ENCODE measurements around the gene BAMBI. TPM values are rescaled to one million over a fixed set of nuclear protein-coding genes. Genes with fewer than 3 reads are reported as not detected.

Gene BAMBI
- polyA plus RNA-seq, 3 donors: 0.08 to 1.3 (median 0.09) TPM

- Histone ChIP-seq H3K79me2 (ENCODE audit: insufficient read depth, low read length) (no peaks in the 10 kb centered on the region), H3K36me3 (replicated peaks in 1 of 2; ENCODE audit: control insufficient read depth in 1 of 2, insufficient read depth in 2 of 2, low read length in 2 of 2) (no peaks in the 10 kb centered on the region), H3K27ac (ENCODE audit: low read depth in 1 of 2, low read length in 2 of 2) (no peak overlapping the region), H3K4me1 (ENCODE audit: control insufficient read depth in 1 of 2, insufficient read depth in 2 of 2, low read length in 2 of 2) (no peaks in the 10 kb centered on the region), H3K27me3 (ENCODE audit: control insufficient read depth in 2 of 2, insufficient read depth in 2 of 2, low read length in 2 of 2) (peaks cover 2 to 11% of the 10 kb centered on the region in 2 donors), H3K4me2 (replicated peaks; ENCODE audit: extremely low read depth, low read length, poor library complexity, severe bottlenecking) (no peak overlapping the region), H3K9ac (ENCODE audit: insufficient read depth, low read length, poor library complexity, severe bottlenecking) (no peak overlapping the region), H3K4me3 (replicated peaks in 1 of 3; ENCODE audit: low read depth in 2 of 3, low read length in 3 of 3) (no peak overlapping the region), H4K20me1 (ENCODE audit: insufficient read depth, low read length) (no peaks in the 10 kb centered on the region), H3K9me3 (replicated peaks in 1 of 2; ENCODE audit: control insufficient read depth in 1 of 2, insufficient read depth in 1 of 2, low read length in 2 of 2) (no peaks in the 10 kb centered on the region), H2AFZ (ENCODE audit: insufficient read depth, low read depth, low read length, poor library complexity, severe bottlenecking) (no peak overlapping the region)
- Mint-ChIP-seq H3K36me3 (no peaks in the 10 kb centered on the region), H3K27ac (no peak overlapping the region), H3K27me3 (ENCODE audit: low read depth in 3 of 3) (peaks cover 22 to 30% (median 23%) of the 10 kb centered on the region in 3 donors), H3K4me1 (peaks cover 5% of the 10 kb centered on the region), H3K4me3 (no peak overlapping the region), H3K9me3 (peaks cover 0 to 2% (median 0%) of the 10 kb centered on the region in 7 donors)
- DNase-seq: peak in 1 of 3 donors; percentile 27
- TF ChIP-seq CTCF (IDR thresholded peaks at IDR 0.05): no peak
- intact Hi-C loops (cut with micrococcal nuclease): loop anchor here in 1 of 2 donors (10.0 kb wide), 1 partner anchor 644 kb away; no protein-coding TSS in a partner anchor
- 100% methylated on average over 1 of the region's 3 CpGs for WGBS (ENCODE audit: insufficient coverage)
These were observed 16.3 kb upstream of the BAMBI start for GRCh38 chr10:28661035-28661434.

GRCh38 chr10:28663576-28664368 is 13.5 kb upstream of the BAMBI start:
- Histone ChIP-seq H3K4me1 (ENCODE audit: control insufficient read depth in 1 of 2, insufficient read depth in 2 of 2, low read length in 2 of 2) (peaks cover 3% of the 10 kb centered on the region in 2 donors), H3K4me3 (replicated peaks in 1 of 3; ENCODE audit: low read depth in 2 of 3, low read length in 3 of 3) (no peak overlapping the region), H3K27ac (ENCODE audit: low read depth in 1 of 2, low read length in 2 of 2) (no peak overlapping the region), H3K79me2 (ENCODE audit: insufficient read depth, low read length) (no peaks in the 10 kb centered on the region), H4K20me1 (ENCODE audit: insufficient read depth, low read length) (no peaks in the 10 kb centered on the region), H3K9ac (ENCODE audit: insufficient read depth, low read length, poor library complexity, severe bottlenecking) (no peak overlapping the region), H3K4me2 (replicated peaks; ENCODE audit: extremely low read depth, low read length, poor library complexity, severe bottlenecking) (no peak overlapping the region), H2AFZ (ENCODE audit: insufficient read depth, low read depth, low read length, poor library complexity, severe bottlenecking) (no peak overlapping the region), H3K27me3 (ENCODE audit: control insufficient read depth in 2 of 2, insufficient read depth in 2 of 2, low read length in 2 of 2) (peaks cover 16 to 37% of the 10 kb centered on the region in 2 donors), H3K9me3 (replicated peaks in 1 of 2; ENCODE audit: control insufficient read depth in 1 of 2, insufficient read depth in 1 of 2, low read length in 2 of 2) (no peaks in the 10 kb centered on the region), H3K36me3 (replicated peaks in 1 of 2; ENCODE audit: control insufficient read depth in 1 of 2, insufficient read depth in 2 of 2, low read length in 2 of 2) (no peaks in the 10 kb centered on the region)
- Mint-ChIP-seq H3K9me3 (peaks cover 0 to 2% (median 0%) of the 10 kb centered on the region in 7 donors), H3K27ac (no peak overlapping the region), H3K4me1 (peaks cover 8% of the 10 kb centered on the region), H3K4me3 (no peak overlapping the region), H3K36me3 (peaks cover 0 to 2% of the 10 kb centered on the region in 2 donors), H3K27me3 (ENCODE audit: low read depth in 3 of 3) (peaks cover 43 to 55% (median 44%) of the 10 kb centered on the region in 3 donors)
- peak; percentile 96 for TF ChIP-seq CTCF (IDR thresholded peaks at IDR 0.05)
- peak; percentile 46 to 69 (median 61) for DNase-seq
- intact Hi-C loops (cut with micrococcal nuclease): loop anchor here (2.0 to 10.0 kb wide), 2 partner anchors 327 to 641 kb away; no protein-coding TSS in a partner anchor
- WGBS (ENCODE audit: insufficient coverage): no CpG with 5 or more reads among the region's 9 CpGs

Data from CD14-positive monocyte (primary cell).